ENCODE data around the gene CDC6. TPM values are rescaled to one million over a fixed set of nuclear protein-coding genes. Genes with fewer than 3 reads are reported as not detected.

CDC6 gene
- total and polyA plus RNA-seq, 5 donors from 2014 or later, result 0.59 to 5.7 (median 1.4) TPM; not detected in 1

DNA sequence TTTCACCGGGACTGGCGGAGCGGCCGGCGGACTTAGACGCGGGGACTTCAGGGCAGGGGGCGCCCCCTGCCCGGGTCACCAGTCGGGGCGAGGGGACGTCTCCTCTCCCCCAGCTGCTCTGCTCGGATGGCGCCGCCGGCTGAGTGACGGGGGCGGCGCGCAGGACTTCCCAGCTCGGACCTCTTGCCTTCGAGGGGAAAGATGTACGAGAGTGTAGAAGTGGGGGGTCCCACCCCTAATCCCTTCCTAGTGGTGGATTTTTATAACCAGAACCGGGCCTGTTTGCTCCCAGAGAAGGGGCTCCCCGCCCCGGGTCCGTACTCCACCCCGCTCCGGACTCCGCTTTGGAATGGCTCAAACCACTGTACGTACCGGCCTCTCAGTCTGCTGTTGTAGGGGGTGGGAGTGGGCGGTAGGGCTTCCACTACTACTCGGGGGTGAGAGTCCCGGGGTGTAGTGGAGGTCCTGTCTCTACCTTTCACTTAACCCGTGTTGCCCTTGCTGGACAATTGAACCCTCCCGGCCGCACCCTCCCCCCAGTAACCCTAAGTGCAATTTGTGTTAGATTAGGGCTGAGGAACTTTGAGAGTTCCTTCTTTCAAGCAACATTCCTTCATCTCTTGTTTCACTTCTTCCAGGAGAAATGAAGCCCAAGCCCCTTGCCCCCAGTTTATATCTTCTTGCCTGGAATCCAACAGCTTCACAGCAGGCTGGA is 55.0 kb downstream of the CDC6 start:
- Histone ChIP-seq H3K27ac (ENCODE audit: insufficient read depth, low read length, poor library complexity, severe bottlenecking) (peak overlapping the region; percentile 96), H3K36me3 (ENCODE audit: control insufficient read depth, insufficient read depth, low read length) (peaks cover 11% of the 10 kb centered on the region), H3K4me3 (ENCODE audit: low read depth, low read length) (peak overlapping the region; percentile 18), H3K4me1 (ENCODE audit: control insufficient read depth, insufficient read depth, low read length, poor library complexity, severe bottlenecking) (peaks cover 80% of the 10 kb centered on the region), H3K27me3 (ENCODE audit: control insufficient read depth, insufficient read depth, low read length) (no peaks in the 10 kb centered on the region), H3K9me3 (ENCODE audit: control insufficient read depth in 2 of 2, low read length in 2 of 2) (no peaks in the 10 kb centered on the region)
- Mint-ChIP-seq H3K27ac (peak overlapping the region; percentile 82 to 93 (median 89)), H3K4me3 (peak overlapping the region; percentile 82 to 93 (median 86)), H3K4me1 (peaks cover 0 to 85% (median 54%) of the 10 kb centered on the region in 4 donors), H3K27me3 (no peaks in the 10 kb centered on the region), H3K36me3 (peaks cover 3% of the 10 kb centered on the region), H3K9me3 (no peaks in the 10 kb centered on the region)
- no peak for ATAC-seq (ENCODE audit: low read depth in 2 of 2)
- DNase-seq, result no peak

DNA sequence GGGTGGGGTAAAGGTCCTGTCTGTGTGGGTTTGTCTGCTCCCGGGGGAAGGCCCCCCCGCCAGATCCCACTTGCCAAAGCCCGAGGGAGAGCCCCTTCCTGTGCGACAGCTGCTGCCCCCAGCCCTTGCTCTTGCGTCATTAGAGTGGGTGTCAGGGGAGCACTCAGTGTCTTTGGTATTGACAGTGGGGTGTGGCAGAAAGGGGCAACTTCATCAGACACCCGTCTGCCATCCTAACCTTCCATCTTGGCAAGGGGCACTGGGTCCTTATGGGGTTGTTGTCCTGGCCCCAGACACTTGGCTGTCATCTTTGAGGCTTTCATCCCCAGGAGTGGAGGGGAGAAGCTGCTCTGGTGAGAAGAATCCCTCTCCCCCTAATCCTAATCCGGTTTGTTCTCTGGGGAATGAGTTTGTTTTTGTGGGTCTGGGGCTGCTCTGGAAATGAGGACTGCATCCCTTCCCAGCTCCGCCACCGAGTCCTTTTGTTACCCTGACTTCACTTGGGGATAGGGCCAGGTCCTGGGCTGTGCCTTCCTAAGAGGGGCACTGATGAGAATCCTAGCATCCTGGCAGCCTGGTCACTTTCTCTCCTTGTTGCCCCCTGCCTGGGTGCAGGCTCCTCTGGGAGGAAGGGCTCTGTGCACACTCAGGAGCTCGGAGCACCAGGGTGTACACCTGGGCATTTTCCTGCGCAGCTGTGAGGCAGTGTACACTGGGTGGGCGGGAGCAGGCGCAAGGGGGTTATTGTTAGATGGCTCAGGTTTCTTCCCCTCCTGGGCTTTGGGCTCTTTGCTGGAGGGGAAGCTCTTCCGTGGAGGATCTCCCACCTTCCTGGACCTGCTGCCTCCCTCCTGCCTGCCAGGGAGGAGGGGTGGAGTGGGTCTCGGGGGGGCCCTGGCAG is 55.8 kb downstream of the CDC6 start:
- no peaks in the 10 kb centered on the region for H3K27me3 Mint-ChIP-seq
- peak overlapping the region; percentile 82 to 93 (median 86) for H3K4me3 Mint-ChIP-seq
- H3K9me3 ChIP-seq (ENCODE audit: control insufficient read depth in 2 of 2, low read length in 2 of 2), result no peaks in the 10 kb centered on the region
- peak overlapping the region; percentile 83 to 93 (median 89) for H3K27ac Mint-ChIP-seq
- H3K36me3 ChIP-seq (ENCODE audit: control insufficient read depth, insufficient read depth, low read length), result peaks cover 11% of the 10 kb centered on the region
- ATAC-seq (ENCODE audit: low read depth in 2 of 2) (no peak), DNase-seq (no peak)
- peaks cover 0 to 85% (median 49%) of the 10 kb centered on the region in 4 donors for H3K4me1 Mint-ChIP-seq
- H3K4me3 ChIP-seq (ENCODE audit: low read depth, low read length), result peak overlapping the region; percentile 18
- H3K27ac ChIP-seq (ENCODE audit: insufficient read depth, low read length, poor library complexity, severe bottlenecking), result peak overlapping the region; percentile 81
- H3K27me3 ChIP-seq (ENCODE audit: control insufficient read depth, insufficient read depth, low read length), result no peaks in the 10 kb centered on the region
- H3K4me1 ChIP-seq (ENCODE audit: control insufficient read depth, insufficient read depth, low read length, poor library complexity, severe bottlenecking), result peaks cover 80% of the 10 kb centered on the region
- no peaks in the 10 kb centered on the region for H3K9me3 Mint-ChIP-seq
- H3K36me3 Mint-ChIP-seq, result no peaks in the 10 kb centered on the region

DNA sequence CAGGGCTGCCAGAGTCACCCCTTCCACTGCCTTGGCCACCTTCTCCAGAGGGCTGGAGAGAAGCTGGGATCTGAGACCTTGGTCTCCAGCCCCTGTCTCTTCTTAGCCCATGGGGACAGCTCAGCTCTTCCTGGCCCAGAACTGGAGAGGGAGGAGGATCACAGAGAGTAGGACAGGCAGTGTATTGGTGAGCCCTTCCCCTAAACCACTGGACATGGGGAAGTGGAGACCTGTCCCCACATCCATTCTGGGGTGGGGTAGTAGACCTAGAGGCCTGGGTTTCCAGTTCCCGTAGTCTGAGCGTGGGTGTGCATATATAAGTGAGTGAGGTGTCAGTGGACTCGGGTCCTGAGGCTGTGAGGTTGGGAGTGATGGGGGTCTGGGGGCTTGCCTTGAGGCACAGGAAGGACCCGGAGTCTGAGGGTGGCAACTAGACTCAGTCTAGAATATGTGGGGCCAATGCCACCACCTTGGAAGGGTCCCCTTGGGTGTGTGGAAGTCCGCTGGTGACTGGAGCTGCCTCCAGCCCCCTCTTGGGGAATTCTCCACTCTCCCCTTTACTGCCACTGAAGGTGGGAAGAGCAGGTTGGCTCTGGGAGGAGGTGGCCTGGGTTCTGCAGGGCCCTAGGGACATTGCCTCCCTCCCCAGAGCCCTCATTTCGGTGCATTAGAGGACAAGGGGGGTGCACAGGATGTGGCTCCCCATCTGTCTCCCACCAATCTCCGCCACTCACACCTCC is 56.9 kb downstream of the CDC6 start:
- no peaks in the 10 kb centered on the region for H3K27me3 ChIP-seq (ENCODE audit: control insufficient read depth, insufficient read depth, low read length)
- H3K4me1 ChIP-seq (ENCODE audit: control insufficient read depth, insufficient read depth, low read length, poor library complexity, severe bottlenecking), result peaks cover 83% of the 10 kb centered on the region
- Mint-ChIP-seq H3K27me3 (no peaks in the 10 kb centered on the region), H3K4me3 (peak overlapping the region; percentile 82 to 93 (median 86)), H3K36me3 (no peaks in the 10 kb centered on the region), H3K9me3 (no peaks in the 10 kb centered on the region), H3K4me1 (peaks cover 0 to 83% (median 45%) of the 10 kb centered on the region in 4 donors), H3K27ac (peak overlapping the region; percentile 83 to 93 (median 89))
- H3K27ac ChIP-seq (ENCODE audit: insufficient read depth, low read length, poor library complexity, severe bottlenecking), result peak overlapping the region; percentile 81
- ATAC-seq (ENCODE audit: low read depth in 2 of 2), result no peak
- peaks cover 18% of the 10 kb centered on the region for H3K36me3 ChIP-seq (ENCODE audit: control insufficient read depth, insufficient read depth, low read length)
- H3K4me3 ChIP-seq (ENCODE audit: low read depth, low read length), result peak overlapping the region; percentile 59
- no peaks in the 10 kb centered on the region for H3K9me3 ChIP-seq (ENCODE audit: control insufficient read depth in 2 of 2, low read length in 2 of 2)
- DNase-seq, result no peak

DNA sequence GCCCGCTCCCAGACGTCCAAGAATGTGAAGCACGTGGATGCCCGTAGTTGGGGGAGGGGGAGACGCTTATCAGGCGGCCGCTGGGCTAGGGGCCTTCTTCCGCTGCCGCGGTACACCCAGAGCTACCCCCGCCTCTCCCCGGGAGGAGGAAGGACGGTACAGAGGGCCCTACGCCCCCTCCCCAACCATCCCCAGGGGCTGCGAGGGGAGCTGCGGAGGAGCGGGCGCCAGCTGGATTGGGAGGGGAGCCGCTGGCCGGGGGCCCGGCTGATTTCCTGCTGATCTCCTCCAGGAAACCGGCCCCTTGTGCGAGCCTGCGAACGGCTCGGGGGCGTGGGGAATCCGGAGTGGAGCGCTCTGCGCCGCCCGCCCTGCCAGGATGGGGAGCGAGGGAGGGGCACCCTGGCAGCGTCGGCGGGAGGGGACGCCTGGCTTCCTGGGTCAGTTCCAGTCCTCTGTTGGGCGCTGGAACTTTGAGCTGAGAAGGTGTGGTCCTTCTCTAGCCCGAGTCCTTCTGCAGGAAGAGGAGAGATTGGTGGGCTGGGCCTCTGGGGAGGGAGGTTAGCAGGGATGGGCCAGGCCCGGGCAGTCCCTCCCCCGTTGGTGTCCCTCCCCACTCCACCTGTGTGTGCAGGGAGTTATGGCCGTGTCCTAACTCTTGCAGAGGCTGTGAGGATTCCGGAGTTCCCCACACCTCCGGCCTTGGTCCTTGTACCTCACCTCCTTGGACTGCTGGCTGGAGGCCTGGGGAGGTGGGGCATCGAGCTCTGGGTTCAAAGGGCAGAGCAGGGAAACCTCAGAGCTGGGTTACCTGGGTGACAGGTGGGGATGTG is 57.7 kb downstream of the CDC6 start:
- Histone ChIP-seq H3K27ac (ENCODE audit: insufficient read depth, low read length, poor library complexity, severe bottlenecking) (peak overlapping the region; percentile 81), H3K27me3 (ENCODE audit: control insufficient read depth, insufficient read depth, low read length) (no peaks in the 10 kb centered on the region), H3K9me3 (ENCODE audit: control insufficient read depth in 2 of 2, low read length in 2 of 2) (no peaks in the 10 kb centered on the region), H3K4me1 (ENCODE audit: control insufficient read depth, insufficient read depth, low read length, poor library complexity, severe bottlenecking) (peaks cover 83% of the 10 kb centered on the region), H3K4me3 (ENCODE audit: low read depth, low read length) (peak overlapping the region; percentile 59), H3K36me3 (ENCODE audit: control insufficient read depth, insufficient read depth, low read length) (peaks cover 20% of the 10 kb centered on the region)
- H3K27me3 Mint-ChIP-seq, result no peaks in the 10 kb centered on the region
- peak in 1 of 3 donors; percentile 42 for DNase-seq
- H3K27ac Mint-ChIP-seq, result peak overlapping the region; percentile 26 to 93 (median 89)
- no peaks in the 10 kb centered on the region for H3K9me3 Mint-ChIP-seq
- ATAC-seq (ENCODE audit: low read depth in 2 of 2), result peak; percentile 10 to 15
- H3K36me3 Mint-ChIP-seq, result peaks cover 3% of the 10 kb centered on the region
- peak overlapping the region; percentile 82 to 93 (median 86) for H3K4me3 Mint-ChIP-seq
- H3K4me1 Mint-ChIP-seq, result peaks cover 0 to 82% (median 42%) of the 10 kb centered on the region in 4 donors

DNA sequence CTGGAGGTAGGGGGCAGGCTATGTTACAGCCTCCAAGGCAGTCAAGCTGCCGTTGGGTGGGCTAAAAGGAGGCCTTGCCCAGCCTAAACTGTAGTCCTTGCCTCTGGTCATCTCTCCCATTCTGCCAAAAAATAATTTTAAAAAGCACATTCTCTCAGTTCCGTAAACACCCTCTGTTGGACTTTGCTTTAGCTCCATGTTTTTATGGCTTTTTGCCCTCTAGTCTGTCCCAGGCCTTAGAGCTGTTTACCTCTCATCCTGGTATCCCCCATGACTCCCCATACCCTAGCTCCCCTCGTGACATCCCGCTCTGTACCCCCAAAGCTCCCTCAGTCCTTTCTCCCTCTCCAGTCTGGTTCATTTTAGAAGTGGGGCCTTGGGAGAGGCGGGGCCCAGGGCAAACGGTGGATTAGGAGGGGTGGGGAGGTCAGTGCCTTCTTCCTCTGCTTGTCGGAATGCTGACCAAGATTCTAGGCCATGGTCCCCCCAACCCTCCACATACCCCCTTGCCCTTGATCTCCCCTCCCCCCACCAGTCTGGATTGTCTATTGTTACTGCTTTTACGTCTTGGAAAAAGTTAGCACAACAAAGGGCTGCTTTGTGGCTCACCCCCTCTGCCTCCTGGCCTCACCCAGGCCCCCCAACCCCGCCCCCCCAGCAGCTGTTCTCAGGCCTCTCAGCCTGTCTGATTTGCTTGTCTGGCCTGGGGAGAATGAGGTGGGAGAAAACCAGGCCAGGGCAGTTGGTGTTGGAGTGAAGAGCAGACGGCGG is 58.5 kb downstream of the CDC6 start:
- Mint-ChIP-seq H3K4me3 (peak overlapping the region; percentile 53 to 88 (median 75)), H3K27ac (peak overlapping the region; percentile 66 to 91 (median 80)), H3K4me1 (peaks cover 0 to 74% (median 38%) of the 10 kb centered on the region in 4 donors), H3K36me3 (peaks cover 3% of the 10 kb centered on the region), H3K9me3 (no peaks in the 10 kb centered on the region), H3K27me3 (no peaks in the 10 kb centered on the region)
- Histone ChIP-seq H3K4me3 (ENCODE audit: low read depth, low read length) (peak overlapping the region; percentile 37), H3K27me3 (ENCODE audit: control insufficient read depth, insufficient read depth, low read length) (no peaks in the 10 kb centered on the region), H3K4me1 (ENCODE audit: control insufficient read depth, insufficient read depth, low read length, poor library complexity, severe bottlenecking) (peaks cover 75% of the 10 kb centered on the region), H3K9me3 (ENCODE audit: control insufficient read depth in 2 of 2, low read length in 2 of 2) (no peaks in the 10 kb centered on the region), H3K36me3 (ENCODE audit: control insufficient read depth, insufficient read depth, low read length) (peaks cover 23% of the 10 kb centered on the region), H3K27ac (ENCODE audit: insufficient read depth, low read length, poor library complexity, severe bottlenecking) (peak overlapping the region; percentile 81)
- no peak for DNase-seq
- ATAC-seq (ENCODE audit: low read depth in 2 of 2), result no peak

DNA sequence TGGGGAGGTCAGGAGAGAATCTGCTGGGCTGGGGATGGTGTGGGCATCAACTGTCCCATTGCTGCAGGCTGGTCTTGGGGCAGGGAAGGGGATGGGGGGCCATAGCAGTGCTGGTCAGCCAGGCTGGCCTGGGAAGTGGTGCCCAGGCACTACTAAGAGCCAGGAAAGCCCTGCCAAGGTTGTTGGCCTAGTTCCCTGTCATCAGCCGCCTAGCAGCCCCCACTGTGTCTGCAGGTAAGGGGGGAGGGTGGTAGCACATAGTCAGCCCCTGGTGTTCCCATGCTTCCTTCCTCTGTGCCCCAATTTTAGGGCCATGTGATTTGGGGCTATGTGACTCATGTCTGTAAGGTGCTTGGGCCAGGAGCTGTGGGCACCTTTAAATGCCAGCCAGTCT is 59.1 kb downstream of the CDC6 start:
- peak overlapping the region; percentile 87 to 97 (median 91) for H3K27ac Mint-ChIP-seq
- H3K36me3 ChIP-seq (ENCODE audit: control insufficient read depth, insufficient read depth, low read length), result peaks cover 25% of the 10 kb centered on the region
- no peak overlapping the region for H3K4me3 ChIP-seq (ENCODE audit: low read depth, low read length)
- H3K27me3 Mint-ChIP-seq, result no peaks in the 10 kb centered on the region
- H3K36me3 Mint-ChIP-seq, result peaks cover 3% of the 10 kb centered on the region
- DNase-seq, result no peak
- H3K4me3 Mint-ChIP-seq, result peak overlapping the region; percentile 38 to 87 (median 68)
- peak overlapping the region; percentile 81 for H3K27ac ChIP-seq (ENCODE audit: insufficient read depth, low read length, poor library complexity, severe bottlenecking)
- peaks cover 71% of the 10 kb centered on the region for H3K4me1 ChIP-seq (ENCODE audit: control insufficient read depth, insufficient read depth, low read length, poor library complexity, severe bottlenecking)
- no peaks in the 10 kb centered on the region for H3K9me3 Mint-ChIP-seq
- ATAC-seq (ENCODE audit: low read depth in 2 of 2), result no peak
- peaks cover 0 to 73% (median 38%) of the 10 kb centered on the region in 4 donors for H3K4me1 Mint-ChIP-seq
- no peaks in the 10 kb centered on the region for H3K27me3 ChIP-seq (ENCODE audit: control insufficient read depth, insufficient read depth, low read length)
- no peaks in the 10 kb centered on the region for H3K9me3 ChIP-seq (ENCODE audit: control insufficient read depth in 2 of 2, low read length in 2 of 2)
